Astrocyte (in vitro differentiated cells and primary cell): ENCODE results near the gene HYCC1.

Experiments used
- CTCF ChIP-seq: IDR thresholded peaks from 2 replicates; pipeline ENCODE4 v1.5.1; 2011; ENCODE audit warnings: low read depth, mild to moderate bottlenecking, inconsistent platforms, low read length, moderate library complexity; ENCODE audit not compliant: insufficient read depth
- EZH2 ChIP-seq: IDR thresholded peaks from 2 replicates; pipeline ENCODE4 v1.6.1; 2012; ENCODE audit warnings: mild to moderate bottlenecking, low read length, inconsistent platforms; ENCODE audit not compliant: insufficient read depth

GRCh38 chr7:23011222-23011924, 2.6 kb downstream of the HYCC1 start:
- no peak for TF ChIP-seq CTCF
- no peak for TF ChIP-seq EZH2
